ENCODE data around the gene BACE1.
"Not testable (repeated sequence)": the region's sequence is repeated elsewhere in the genome, so short reads cannot be mapped to it uniquely, and the experiment has no call there.

BACE1 gene

GRCh38 chr11:117289795-117290194, 26.3 kb downstream of the BACE1 start:
- DNase-seq (ENCODE audit: insufficient read length) (no peak), FAIRE-seq (no peak)
- no peak for TF ChIP-seq POLR2AphosphoS5 (IDR thresholded peaks at IDR 0.05; ENCODE audit: low read depth, low read length)
- TF ChIP-seq TAF1 (IDR thresholded peaks at IDR 0.05; ENCODE audit: borderline replicate concordance, low read depth, low read length), result no peak
- TF ChIP-seq POLR2A (IDR thresholded peaks at IDR 0.05; ENCODE audit: low read depth, low read length), result no peak

GRCh38 chr11:117287668-117288067, 28.4 kb downstream of the BACE1 start:
- TF ChIP-seq TAF1 (IDR thresholded peaks at IDR 0.05; ENCODE audit: borderline replicate concordance, low read depth, low read length) (no peak), POLR2A (IDR thresholded peaks at IDR 0.05; ENCODE audit: low read depth, low read length) (no peak), POLR2AphosphoS5 (IDR thresholded peaks at IDR 0.05; ENCODE audit: low read depth, low read length) (no peak)
- FAIRE-seq (no peak), DNase-seq (ENCODE audit: insufficient read length) (no peak)

- TF ChIP-seq TAF1 (IDR thresholded peaks at IDR 0.05; ENCODE audit: borderline replicate concordance, low read depth, low read length) (no peak), POLR2AphosphoS5 (IDR thresholded peaks at IDR 0.05; ENCODE audit: low read depth, low read length) (no peak), POLR2A (IDR thresholded peaks at IDR 0.05; ENCODE audit: low read depth, low read length) (no peak)
- no peak for DNase-seq (ENCODE audit: insufficient read length)
- FAIRE-seq, result no peak
These were observed 29.5 kb downstream of the BACE1 start for GRCh38 chr11:117286588-117286987.

- FAIRE-seq, result no peak
- no peak for DNase-seq (ENCODE audit: insufficient read length)
- TF ChIP-seq TAF1 (IDR thresholded peaks at IDR 0.05; ENCODE audit: borderline replicate concordance, low read depth, low read length) (no peak), POLR2AphosphoS5 (IDR thresholded peaks at IDR 0.05; ENCODE audit: low read depth, low read length) (no peak), POLR2A (IDR thresholded peaks at IDR 0.05; ENCODE audit: low read depth, low read length) (no peak)
These were observed 32.0 kb downstream of the BACE1 start for GRCh38 chr11:117284053-117284452.

DNA sequence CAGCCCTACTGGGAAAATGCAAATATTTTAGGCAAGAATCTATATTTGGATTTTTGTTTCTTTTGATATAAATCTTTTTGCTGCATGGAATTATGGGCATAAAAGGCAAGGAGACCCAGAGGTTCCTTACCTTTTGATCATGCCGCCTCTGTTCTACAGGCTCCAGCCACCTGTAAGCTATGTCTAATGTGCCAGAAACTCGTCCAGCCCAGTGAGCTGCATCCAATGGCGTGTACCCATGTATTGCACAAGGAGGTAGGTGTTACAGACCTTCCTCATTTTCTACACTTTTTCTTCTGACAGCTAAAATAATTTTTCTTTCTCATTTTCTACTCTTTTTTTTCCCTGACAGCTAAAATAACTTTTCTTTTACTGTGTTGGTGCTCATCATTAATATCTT, 33.1 kb downstream of the BACE1 start:
- TF ChIP-seq POLR2AphosphoS5 (IDR thresholded peaks at IDR 0.05; ENCODE audit: low read depth, low read length), result no peak
- TF ChIP-seq POLR2A (IDR thresholded peaks at IDR 0.05; ENCODE audit: low read depth, low read length), result no peak
- no peak for TF ChIP-seq TAF1 (IDR thresholded peaks at IDR 0.05; ENCODE audit: borderline replicate concordance, low read depth, low read length)
- FAIRE-seq, result no peak
- no peak for DNase-seq (ENCODE audit: insufficient read length)

DNA sequence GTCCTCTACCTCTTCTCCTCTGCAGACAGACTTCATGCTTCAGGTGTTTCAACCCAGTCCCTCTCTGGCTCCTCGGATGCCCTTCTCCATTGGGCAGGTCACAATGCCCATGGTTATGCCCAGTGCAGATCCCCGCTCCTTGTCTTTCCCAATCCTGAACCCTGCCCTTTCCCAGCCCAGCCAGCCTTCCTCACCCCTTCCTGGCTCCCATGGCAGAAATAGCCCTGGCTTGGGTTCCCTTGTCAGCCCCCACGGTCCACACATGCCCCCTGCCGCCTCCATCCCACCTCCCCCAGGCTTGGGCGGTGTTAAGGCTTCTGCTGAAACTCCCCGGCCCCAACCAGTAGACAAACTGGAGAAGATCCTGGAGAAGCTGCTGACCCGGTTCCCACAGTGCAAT, 34.2 kb downstream of the BACE1 start:
- DNase-seq (ENCODE audit: insufficient read length), result no peak
- TF ChIP-seq TAF1 (IDR thresholded peaks at IDR 0.05; ENCODE audit: borderline replicate concordance, low read depth, low read length), result no peak
- TF ChIP-seq POLR2A (IDR thresholded peaks at IDR 0.05; ENCODE audit: low read depth, low read length), result no peak
- no peak for TF ChIP-seq POLR2AphosphoS5 (IDR thresholded peaks at IDR 0.05; ENCODE audit: low read depth, low read length)

DNA sequence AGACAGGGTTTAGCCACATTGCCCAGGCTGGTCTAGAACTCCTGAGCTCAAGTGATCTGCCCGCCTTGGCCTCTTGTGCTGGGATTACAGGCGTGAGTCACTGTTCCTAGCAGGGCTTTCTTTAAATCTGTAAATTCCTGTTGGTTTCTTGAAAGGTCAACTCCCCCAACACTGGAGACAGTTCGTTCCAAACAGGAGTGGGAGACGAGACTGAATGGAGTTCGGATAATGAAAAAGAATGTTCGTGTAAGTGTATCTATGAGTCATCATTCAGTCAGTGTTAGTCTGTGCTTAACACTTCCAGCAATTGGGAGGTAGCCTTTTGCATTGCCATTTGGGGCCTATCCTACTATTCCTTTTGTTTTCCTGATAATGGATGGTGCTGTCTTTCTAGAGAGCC, 34.9 kb downstream of the BACE1 start:
- FAIRE-seq (no peak), DNase-seq (ENCODE audit: insufficient read length) (no peak)
- no peak for TF ChIP-seq POLR2AphosphoS5 (IDR thresholded peaks at IDR 0.05; ENCODE audit: low read depth, low read length)
- no peak for TF ChIP-seq POLR2A (IDR thresholded peaks at IDR 0.05; ENCODE audit: low read depth, low read length)
- no peak for TF ChIP-seq TAF1 (IDR thresholded peaks at IDR 0.05; ENCODE audit: borderline replicate concordance, low read depth, low read length)

More for the DNA sequence above, 34.2 kb downstream of the BACE1 start:
- no peak for FAIRE-seq

DNA sequence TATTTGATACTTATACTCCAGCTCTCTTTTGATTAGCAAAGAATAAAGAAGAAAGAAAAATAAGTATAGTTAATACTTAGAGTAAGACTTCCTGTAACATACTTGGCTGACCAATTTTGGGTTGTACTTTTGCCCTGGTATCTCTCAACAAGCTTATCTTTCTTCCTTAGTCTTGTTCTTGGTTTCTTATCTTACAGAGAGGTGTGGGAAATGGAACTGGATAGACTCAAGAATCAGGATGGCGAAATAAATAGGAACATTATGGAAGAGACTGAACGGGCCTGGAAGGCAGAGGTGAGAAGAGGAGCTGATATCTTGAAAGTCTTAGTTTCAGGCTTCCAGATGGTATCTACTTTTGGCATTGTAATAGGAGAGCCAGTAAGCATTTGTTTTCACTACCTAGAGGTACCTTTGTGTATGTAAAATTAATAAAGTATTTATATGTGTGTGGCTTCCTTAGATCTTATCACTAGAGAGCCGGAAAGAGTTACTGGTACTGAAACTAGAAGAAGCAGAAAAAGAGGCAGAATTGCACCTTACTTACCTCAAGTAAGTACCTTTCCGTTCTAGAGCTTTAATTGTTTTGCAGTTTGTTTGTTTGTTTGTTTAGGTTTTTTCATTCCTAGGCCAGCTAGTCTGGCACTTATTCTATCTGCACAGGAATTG, 36.2 kb downstream of the BACE1 start:
- TF ChIP-seq TAF1 (IDR thresholded peaks at IDR 0.05; ENCODE audit: borderline replicate concordance, low read depth, low read length) (no peak), POLR2A (IDR thresholded peaks at IDR 0.05; ENCODE audit: low read depth, low read length) (no peak), POLR2AphosphoS5 (IDR thresholded peaks at IDR 0.05; ENCODE audit: low read depth, low read length) (no peak)
- DNase-seq (ENCODE audit: insufficient read length), result no peak
- FAIRE-seq, result no peak

DNA sequence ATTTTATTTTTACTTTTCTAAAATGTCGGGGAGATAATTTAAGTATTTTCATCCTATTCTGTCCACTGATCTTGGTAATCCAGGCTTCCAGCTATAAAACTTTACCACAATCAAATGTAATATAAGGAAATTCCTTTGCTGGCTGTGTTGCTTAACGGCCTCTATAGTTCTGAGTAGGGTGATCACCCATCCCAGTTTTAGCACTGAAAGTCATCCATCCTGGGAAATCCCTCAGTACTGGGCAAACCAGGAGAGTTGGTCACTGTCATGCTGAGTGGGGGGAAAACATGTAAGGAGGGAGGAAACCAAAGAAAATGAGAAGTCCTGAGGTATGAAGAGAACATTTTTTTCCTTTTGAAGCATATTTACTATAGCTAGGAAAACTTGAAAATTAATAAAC, 37.7 kb downstream of the BACE1 start:
- no peak for FAIRE-seq
- DNase-seq (ENCODE audit: insufficient read length), result no peak
- TF ChIP-seq POLR2AphosphoS5 (IDR thresholded peaks at IDR 0.05; ENCODE audit: low read depth, low read length) (no peak), POLR2A (IDR thresholded peaks at IDR 0.05; ENCODE audit: low read depth, low read length) (no peak), TAF1 (IDR thresholded peaks at IDR 0.05; ENCODE audit: borderline replicate concordance, low read depth, low read length) (no peak)

DNA sequence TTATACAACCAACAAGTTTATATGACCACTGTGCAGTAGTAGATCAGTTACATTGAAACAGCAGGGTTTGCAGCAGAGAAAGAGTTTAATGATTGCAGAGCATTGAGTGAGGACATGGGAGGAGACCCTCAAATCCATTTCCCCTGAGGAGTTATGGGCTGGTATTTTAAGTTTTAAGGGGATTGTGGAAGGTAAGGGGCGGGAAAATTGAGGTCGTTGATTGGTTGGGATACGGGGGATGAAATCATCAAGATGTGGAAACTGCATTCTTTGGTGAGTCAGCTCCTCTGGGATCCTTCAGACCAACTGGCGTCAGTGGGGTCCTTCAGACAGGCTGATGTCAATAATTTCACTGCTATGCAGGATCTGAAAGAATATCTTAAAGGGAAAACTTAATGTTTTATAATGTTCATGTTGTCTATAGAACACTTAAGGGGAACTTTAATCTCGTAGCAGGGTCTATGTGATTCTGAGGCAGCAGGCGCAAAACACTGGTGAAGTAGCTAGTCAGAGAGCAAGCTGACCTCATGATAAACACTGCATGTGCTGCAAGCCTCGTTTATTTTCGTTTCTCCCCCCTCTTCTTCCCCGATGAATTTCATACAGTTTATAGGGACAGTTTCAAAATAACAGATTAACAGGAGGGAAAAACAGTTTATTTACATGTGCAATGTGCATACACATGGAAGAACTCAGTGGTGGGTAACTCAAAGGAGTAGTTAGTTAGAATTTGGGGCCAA, 42.3 kb downstream of the BACE1 start:
- no peak for TF ChIP-seq TAF1 (IDR thresholded peaks at IDR 0.05; ENCODE audit: borderline replicate concordance, low read depth, low read length)
- no peak for TF ChIP-seq POLR2A (IDR thresholded peaks at IDR 0.05; ENCODE audit: low read depth, low read length)
- no peak for TF ChIP-seq POLR2AphosphoS5 (IDR thresholded peaks at IDR 0.05; ENCODE audit: low read depth, low read length)
- DNase-seq (ENCODE audit: insufficient read length) (no peak), FAIRE-seq (no peak)

DNA sequence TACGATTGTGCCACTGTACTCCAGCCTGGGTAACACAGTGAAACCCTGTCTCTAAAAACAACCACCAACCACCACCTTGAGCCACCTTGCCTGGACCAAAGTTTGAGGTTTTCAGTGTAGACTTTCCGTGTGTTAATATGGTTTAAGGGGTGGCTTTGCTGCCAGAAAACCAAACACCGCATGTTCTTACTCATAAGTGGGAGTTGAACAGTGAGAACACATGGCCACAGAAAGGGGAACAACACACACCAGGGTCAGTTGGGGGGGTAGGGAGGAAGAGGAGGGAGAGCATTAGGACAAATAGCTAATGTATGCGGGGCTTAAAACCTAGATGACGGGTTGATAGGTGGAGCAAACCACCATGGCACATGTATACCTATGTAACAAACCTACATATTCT, 43.9 kb downstream of the BACE1 start:
- DNase-seq (ENCODE audit: insufficient read length); FAIRE-seq: not testable (repeated sequence)

- DNase-seq (ENCODE audit: insufficient read length), result no peak
These were observed 44.8 kb downstream of the BACE1 start for GRCh38 chr11:117271208-117271607.

More at GRCh38 chr11:117271208-117271607, 44.8 kb downstream of the BACE1 start:
- no peak for FAIRE-seq
- TF ChIP-seq POLR2A (IDR thresholded peaks at IDR 0.05; ENCODE audit: low read depth, low read length), result no peak
- TF ChIP-seq TAF1 (IDR thresholded peaks at IDR 0.05; ENCODE audit: borderline replicate concordance, low read depth, low read length), result no peak
- TF ChIP-seq POLR2AphosphoS5 (IDR thresholded peaks at IDR 0.05; ENCODE audit: low read depth, low read length), result no peak

Measured in GM12892 (cell line).